ENCODE results near the gene L3MBTL4. TPM values are rescaled to one million over a fixed set of nuclear protein-coding genes. Genes with fewer than 3 reads are reported as not detected.

The L3MBTL4 gene
- total RNA-seq, 4 donors from 2014 or later = 11.3 to 16.3 (median 11.8) TPM

DNA sequence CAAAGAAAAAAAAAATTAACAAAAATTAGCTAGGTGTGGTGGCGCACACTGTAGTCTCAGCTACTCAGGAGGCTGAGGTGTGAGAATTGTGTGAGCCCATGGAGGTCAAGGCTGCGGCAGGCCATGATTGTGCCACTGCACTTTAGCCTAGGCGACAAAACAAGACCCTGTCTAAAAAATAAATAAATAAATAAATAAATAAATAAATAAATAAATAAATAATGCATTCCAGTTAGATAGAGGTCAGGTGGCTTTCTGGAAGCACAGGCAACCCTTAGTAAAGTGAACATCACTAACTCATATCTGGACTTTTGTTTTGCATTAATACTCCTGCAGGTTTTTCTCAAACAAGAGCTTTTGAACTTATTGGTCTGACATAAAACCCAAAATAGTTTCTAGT lies 206.8 kb downstream of the L3MBTL4 start:
- TF ChIP-seq, protein P1, sequence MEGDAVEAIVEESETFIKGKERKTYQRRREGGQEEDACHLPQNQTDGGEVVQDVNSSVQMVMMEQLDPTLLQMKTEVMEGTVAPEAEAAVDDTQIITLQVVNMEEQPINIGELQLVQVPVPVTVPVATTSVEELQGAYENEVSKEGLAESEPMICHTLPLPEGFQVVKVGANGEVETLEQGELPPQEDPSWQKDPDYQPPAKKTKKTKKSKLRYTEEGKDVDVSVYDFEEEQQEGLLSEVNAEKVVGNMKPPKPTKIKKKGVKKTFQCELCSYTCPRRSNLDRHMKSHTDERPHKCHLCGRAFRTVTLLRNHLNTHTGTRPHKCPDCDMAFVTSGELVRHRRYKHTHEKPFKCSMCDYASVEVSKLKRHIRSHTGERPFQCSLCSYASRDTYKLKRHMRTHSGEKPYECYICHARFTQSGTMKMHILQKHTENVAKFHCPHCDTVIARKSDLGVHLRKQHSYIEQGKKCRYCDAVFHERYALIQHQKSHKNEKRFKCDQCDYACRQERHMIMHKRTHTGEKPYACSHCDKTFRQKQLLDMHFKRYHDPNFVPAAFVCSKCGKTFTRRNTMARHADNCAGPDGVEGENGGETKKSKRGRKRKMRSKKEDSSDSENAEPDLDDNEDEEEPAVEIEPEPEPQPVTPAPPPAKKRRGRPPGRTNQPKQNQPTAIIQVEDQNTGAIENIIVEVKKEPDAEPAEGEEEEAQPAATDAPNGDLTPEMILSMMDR (IDR thresholded peaks at IDR 0.05) = no peak
- TF ChIP-seq POLR2A (IDR thresholded peaks at IDR 0.05) = no peak
- intact Hi-C loops (cut with DNase I; ENCODE audit: low total_unique reads) = no loop called here
- WGBS, 2 donors = 92 to 95% methylated on average over 3 of the region's 3 CpGs

DNA sequence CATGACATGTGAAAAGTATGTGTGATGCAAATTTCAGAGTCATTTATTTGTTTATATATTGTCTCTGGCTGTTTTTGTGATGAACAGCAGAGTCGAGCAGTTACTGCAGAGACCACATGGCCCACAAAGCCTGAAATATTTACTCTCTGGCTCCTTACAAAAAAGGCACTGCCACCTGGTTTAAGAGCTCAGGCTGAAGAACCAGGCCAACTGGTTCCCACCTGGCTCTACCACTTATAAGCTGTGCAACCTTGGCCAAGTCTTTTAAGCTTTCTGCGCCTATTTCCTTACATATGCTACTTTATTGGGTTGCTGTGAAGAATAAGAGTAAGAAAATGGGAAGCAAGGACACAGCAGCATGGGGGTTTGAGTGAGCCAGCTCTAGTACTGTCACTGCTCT lies 207.6 kb downstream of the L3MBTL4 start:
- no peak for DNase-seq (ENCODE audit: low spot score in 2 of 2)
- intact Hi-C loops (cut with DNase I; ENCODE audit: low total_unique reads) = no loop called here
- no peak for TF ChIP-seq POLR2A (IDR thresholded peaks at IDR 0.05)
- TF ChIP-seq, protein P1 (IDR thresholded peaks at IDR 0.05) = no peak
- no peak overlapping the region for H3K4me3 ChIP-seq (ENCODE audit: low read depth, poor library complexity, severe bottlenecking)
- 67 to 70% methylated on average over 2 of the region's 2 CpGs for WGBS, 2 donors

More for the DNA sequence above, 206.8 kb downstream of the L3MBTL4 start:
- no peak for DNase-seq (ENCODE audit: low spot score in 2 of 2)
- H3K4me3 ChIP-seq (ENCODE audit: low read depth, poor library complexity, severe bottlenecking) = no peak overlapping the region

DNA sequence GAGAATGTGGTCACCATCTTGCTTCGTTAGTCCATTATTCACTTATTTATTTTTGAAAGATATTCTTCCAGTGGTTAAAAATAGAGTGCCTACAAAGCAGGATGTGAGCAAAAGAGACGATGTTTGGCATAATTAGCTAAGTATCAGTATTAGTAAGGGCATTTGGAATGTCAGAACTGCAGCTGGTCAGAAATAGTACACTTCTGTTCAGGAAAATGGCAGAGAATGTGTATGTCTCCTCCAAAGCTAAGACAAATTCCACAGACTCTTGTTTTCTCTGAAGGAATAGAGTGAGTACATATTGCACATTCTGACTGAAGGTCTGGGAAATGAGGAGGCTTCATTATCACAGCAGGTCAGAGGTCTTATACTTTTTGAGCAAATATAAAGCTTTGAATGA lies 209.0 kb downstream of the L3MBTL4 start:
- 54 to 56% methylated on average over 2 of the region's 2 CpGs for WGBS, 2 donors
- TF ChIP-seq, protein P1 (IDR thresholded peaks at IDR 0.05) = no peak
- TF ChIP-seq POLR2A (IDR thresholded peaks at IDR 0.05) = no peak
- no peak overlapping the region for H3K4me3 ChIP-seq (ENCODE audit: low read depth, poor library complexity, severe bottlenecking)
- DNase-seq (ENCODE audit: low spot score in 2 of 2) = no peak
- intact Hi-C loops (cut with DNase I; ENCODE audit: low total_unique reads) = no loop called here

DNA sequence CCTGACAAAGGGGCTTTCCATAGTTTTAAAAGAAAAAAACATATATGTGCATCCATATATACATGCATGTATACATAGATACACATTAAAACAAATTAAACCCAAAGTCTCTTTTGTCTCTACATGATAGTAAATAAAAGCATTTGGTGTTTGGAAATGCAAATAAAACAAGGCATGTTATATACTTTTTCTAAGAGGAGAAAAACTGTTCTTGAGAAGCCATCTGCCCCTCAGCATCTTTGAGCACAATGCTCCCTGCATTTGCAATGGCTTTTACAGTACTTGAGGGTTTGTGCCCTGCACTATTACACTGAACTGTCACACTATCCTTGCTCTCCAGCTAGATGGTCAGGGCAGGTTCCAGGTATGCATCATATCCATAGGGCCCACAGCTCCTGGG lies 210.2 kb downstream of the L3MBTL4 start:
- H3K4me3 ChIP-seq (ENCODE audit: low read depth, poor library complexity, severe bottlenecking) = no peak overlapping the region
- intact Hi-C loops (cut with DNase I; ENCODE audit: low total_unique reads) = no loop called here

DNA sequence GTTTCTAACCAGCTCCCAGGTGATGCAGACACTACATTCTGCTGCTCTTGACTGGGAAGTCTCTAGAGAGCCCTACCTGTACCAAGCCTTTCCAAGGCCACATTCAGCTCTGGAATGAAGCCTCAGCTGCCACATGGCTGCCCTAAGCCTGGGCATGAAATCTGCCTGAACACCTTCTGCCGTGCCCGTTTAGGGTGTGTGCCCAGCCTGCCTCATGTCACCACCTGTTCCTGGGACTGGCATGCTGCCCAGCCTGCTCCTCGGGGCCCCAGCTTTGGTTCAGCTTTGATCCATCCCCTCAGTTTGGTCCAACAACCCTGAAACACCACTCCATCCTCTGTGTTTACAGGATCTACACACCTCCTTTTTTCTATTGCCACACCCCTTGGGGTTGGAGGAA lies 210.9 kb downstream of the L3MBTL4 start:
- WGBS, 2 donors = 28 to 74% methylated on average over 3 of the region's 3 CpGs
- no peak overlapping the region for H3K4me3 ChIP-seq (ENCODE audit: low read depth, poor library complexity, severe bottlenecking)
- DNase-seq (ENCODE audit: low spot score in 2 of 2) = peak; percentile 53 to 89
- intact Hi-C loops (cut with DNase I; ENCODE audit: low total_unique reads) = no loop called here
- TF ChIP-seq, protein P1 (IDR thresholded peaks at IDR 0.05) = no peak
- TF ChIP-seq POLR2A (IDR thresholded peaks at IDR 0.05) = no peak

More for the DNA sequence above, 210.2 kb downstream of the L3MBTL4 start:
- no peak for DNase-seq (ENCODE audit: low spot score in 2 of 2)
- no peak for TF ChIP-seq POLR2A (IDR thresholded peaks at IDR 0.05)

DNA sequence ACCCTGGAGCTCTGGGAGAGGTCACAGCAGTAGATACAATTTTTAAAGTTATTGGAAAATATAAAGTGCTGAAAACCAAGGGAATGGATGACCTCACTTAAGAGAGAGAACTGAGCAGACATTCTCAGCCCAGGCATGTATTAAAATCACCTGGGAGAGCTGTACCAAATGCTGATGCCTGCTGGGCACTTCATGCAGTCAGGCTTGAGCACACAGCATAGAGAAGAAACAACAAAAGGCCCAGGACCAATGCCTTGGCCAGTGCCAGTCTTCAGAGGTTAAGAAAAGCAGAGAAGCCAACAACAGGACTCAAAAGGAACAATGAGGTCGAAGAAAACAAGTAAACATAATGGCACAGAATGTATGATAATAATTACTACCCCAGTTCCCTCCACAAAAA lies 211.8 kb downstream of the L3MBTL4 start:
- intact Hi-C loops (cut with DNase I; ENCODE audit: low total_unique reads) = no loop called here
- DNase-seq (ENCODE audit: low spot score in 2 of 2) = no peak
- no peak overlapping the region for H3K4me3 ChIP-seq (ENCODE audit: low read depth, poor library complexity, severe bottlenecking)
- 54 to 57% methylated on average over 1 of the region's 1 CpG for WGBS, 2 donors
- no peak for TF ChIP-seq POLR2A (IDR thresholded peaks at IDR 0.05)
- TF ChIP-seq, protein P1 (IDR thresholded peaks at IDR 0.05) = no peak
